ENCODE data around the gene FAR2.
"Not testable (repeated sequence)": the region's sequence is repeated elsewhere in the genome, so short reads cannot be mapped to it uniquely, and the experiment has no call there.

Gene FAR2

GRCh38 chr12:29148911-29149690 is at the start of gene FAR2:
Gene FAR2, plus strand, starts transcription at chr12:29149278. Its CDS starts 121,172 bp downstream, at chr12:29270450.
- DNase-seq: peak; percentile 63 to 71

GRCh38 chr12:29102741-29103140 is 46.3 kb upstream of the FAR2 start:
- no peak for DNase-seq

GRCh38 chr12:29103539-29103974 is 45.5 kb upstream of the FAR2 start:
- DNase-seq: no peak

GRCh38 chr12:29104516-29104915 is 44.6 kb upstream of the FAR2 start:
- DNase-seq: no peak

- no peak for DNase-seq
Observed at GRCh38 chr12:29110506-29111442, 38.3 kb upstream of the FAR2 start.

GRCh38 chr12:29113101-29113500 is 36.0 kb upstream of the FAR2 start:
- no peak for DNase-seq

- no peak for DNase-seq
Observed at GRCh38 chr12:29116414-29116813, 32.7 kb upstream of the FAR2 start.

- peak in 1 of 2 experiments; percentile 12 for DNase-seq
Observed at GRCh38 chr12:29131539-29131938, 17.5 kb upstream of the FAR2 start.

GRCh38 chr12:29132316-29132715 is 16.8 kb upstream of the FAR2 start:
- DNase-seq: no peak

GRCh38 chr12:29133181-29133580 is 15.9 kb upstream of the FAR2 start:
- no peak for DNase-seq

- no peak for DNase-seq
Observed at GRCh38 chr12:29133680-29134079, 15.4 kb upstream of the FAR2 start.

GRCh38 chr12:29138256-29138655 is 10.8 kb upstream of the FAR2 start:
- not testable (repeated sequence) for DNase-seq

- not testable (repeated sequence) for DNase-seq
Observed at GRCh38 chr12:29138855-29139254, 10.2 kb upstream of the FAR2 start.

- no peak for DNase-seq
Observed at GRCh38 chr12:29145372-29146170, 3.5 kb upstream of the FAR2 start.

GRCh38 chr12:29146196-29146595 is 2.9 kb upstream of the FAR2 start:
- DNase-seq: no peak

GRCh38 chr12:29147731-29148595 is 1.1 kb upstream of the FAR2 start:
- DNase-seq: peak; percentile 3 to 15

- DNase-seq: peak in 1 of 2 experiments; percentile 50
Observed at GRCh38 chr12:29148596-29148910, 525 bp upstream of the FAR2 start.

GRCh38 chr12:29149691-29150281 is 708 bp downstream of the FAR2 start:
- peak; percentile 29 to 39 for DNase-seq

- peak in 1 of 2 experiments; percentile 27 for DNase-seq
Observed at GRCh38 chr12:29150462-29150861, 1.4 kb downstream of the FAR2 start.

- DNase-seq: peak in 1 of 2 experiments; percentile 7
Observed at GRCh38 chr12:29152223-29152868, 3.3 kb downstream of the FAR2 start.

Data from NCI-H446 (cell line).